Trophoblast cell (in vitro differentiated cells and primary cell): ENCODE data around the gene CCN6.

Experiments
- DNase-seq, 2 donors: peaks; one replicate each; pipeline ENCODE4 v3.0.0-alpha.2; 2016
- H2AFZ ChIP-seq: 2 replicates; pipeline ENCODE4 v1.6.1; 2013; ENCODE audit warnings: low read length, moderate library complexity, mild to moderate bottlenecking; ENCODE audit not compliant: insufficient read depth, poor library complexity
- H2AK5ac ChIP-seq: 2 replicates; pipeline ENCODE4 v1.6.1; 2013; ENCODE audit warnings: mild to moderate bottlenecking, low read length
- H2BK120ac ChIP-seq: 2 replicates; pipeline ENCODE4 v1.6.1; 2013; ENCODE audit warnings: low read length, mild to moderate bottlenecking, moderate library complexity; ENCODE audit not compliant: insufficient read depth, poor library complexity
- H2BK12ac ChIP-seq: 2 replicates; pipeline ENCODE4 v1.6.1; 2013; ENCODE audit warnings: mild to moderate bottlenecking, low read length, moderate library complexity
- H2BK5ac ChIP-seq: 2 replicates; pipeline ENCODE4 v1.6.1; 2013; ENCODE audit warnings: low read length, low read depth, moderate library complexity, mild to moderate bottlenecking; ENCODE audit not compliant: poor library complexity
- H3K14ac ChIP-seq: 2 replicates; pipeline ENCODE4 v1.6.1; 2013; ENCODE audit warnings: mild to moderate bottlenecking, low read length
- H3K18ac ChIP-seq: 2 replicates; pipeline ENCODE4 v1.6.1; 2013; ENCODE audit warnings: mild to moderate bottlenecking, low read length
- H3K23ac ChIP-seq: 2 replicates; pipeline ENCODE4 v1.6.1; 2013; ENCODE audit warnings: low read length
- H3K27ac ChIP-seq: 2 replicates; pipeline ENCODE4 v1.5.1; 2013; ENCODE audit warnings: low read depth, mild to moderate bottlenecking, inconsistent platforms, low read length, moderate library complexity
- H3K27me3 ChIP-seq: 2 replicates; pipeline ENCODE4 v1.6.1; 2013; ENCODE audit warnings: inconsistent platforms, mild to moderate bottlenecking, low read length, moderate library complexity; ENCODE audit not compliant: insufficient read depth
- H3K36me3 ChIP-seq, 2 experiments: 1 replicate in 1 of 2; 2 replicates in 1 of 2; pipeline ENCODE4 v1.6.1; 2013; ENCODE audit warnings: low read length in 2 of 2, mild to moderate bottlenecking in 2 of 2, moderate library complexity in 1 of 2; ENCODE audit not compliant: insufficient read depth in 2 of 2, control insufficient read depth in 1 of 2
- H3K4ac ChIP-seq: 2 replicates; pipeline ENCODE4 v1.6.1; 2013; ENCODE audit warnings: low read depth, mild to moderate bottlenecking, low read length, moderate library complexity
- H3K4me1 ChIP-seq, 2 experiments: 1 replicate in 1 of 2; 2 replicates in 1 of 2; pipeline ENCODE4 v1.6.1; 2013; ENCODE audit warnings: low read length in 2 of 2, mild to moderate bottlenecking in 2 of 2, moderate library complexity in 1 of 2; ENCODE audit not compliant: insufficient read depth in 2 of 2, control insufficient read depth in 1 of 2
- H3K4me2 ChIP-seq: 2 replicates; pipeline ENCODE4 v1.6.1; 2013; ENCODE audit warnings: inconsistent platforms, mild to moderate bottlenecking, low read length, moderate library complexity
- H3K4me3 ChIP-seq: 2 replicates; pipeline ENCODE4 v1.5.1; 2013; ENCODE audit warnings: mild to moderate bottlenecking, low read depth, low read length, inconsistent platforms
- H3K79me1 ChIP-seq: one replicate; pipeline ENCODE4 v1.6.1; 2013; ENCODE audit warnings: low read length
- H3K79me2 ChIP-seq: 2 replicates; pipeline ENCODE4 v1.6.1; 2013; ENCODE audit warnings: low read length, mild to moderate bottlenecking; ENCODE audit not compliant: control insufficient read depth, insufficient read depth, poor library complexity
- H3K9ac ChIP-seq: 2 replicates; pipeline ENCODE4 v1.6.1; 2013; ENCODE audit warnings: mild to moderate bottlenecking, low read length
- H3K9me3 ChIP-seq: 2 replicates; pipeline ENCODE4 v1.6.1; 2013; ENCODE audit warnings: low read depth, mild to moderate bottlenecking, control low read depth, inconsistent platforms, low read length; ENCODE audit not compliant: insufficient read depth
- H4K12ac ChIP-seq: 2 replicates; pipeline ENCODE4 v1.6.1; 2013; ENCODE audit warnings: low read depth, mild to moderate bottlenecking, low read length, moderate library complexity
- H4K8ac ChIP-seq: 2 replicates; pipeline ENCODE4 v1.6.1; 2013; ENCODE audit warnings: low read depth, mild to moderate bottlenecking, low read length, moderate library complexity
- H4K91ac ChIP-seq: one replicate; pipeline ENCODE4 v1.6.1; 2013; ENCODE audit warnings: low read depth, mild to moderate bottlenecking, low read length, moderate library complexity
- WGBS: extraction: QIAGEN DNeasy Blood & Tissue Kit; methylation state at CpG from one replicate; pipeline ENCODE4 v1.1.7; 2013; ENCODE audit warnings: missing lambda C conversion rate; ENCODE audit not compliant: insufficient read length, insufficient coverage; ENCODE audit errors: extremely low coverage; 5-methylcytosine and 5-hydroxymethylcytosine counted together

The CCN6 gene

GRCh38 chr6:112032728-112033127, 21.2 kb upstream of the CCN6 start:
- no peaks in the 10 kb centered on the region for H3K4me1 ChIP-seq
- H3K79me1 ChIP-seq = no peaks in the 10 kb centered on the region
- no peaks in the 10 kb centered on the region for H3K9me3 ChIP-seq
- WGBS = no CpG with 5 or more reads among the region's 6 CpGs
- H3K4ac ChIP-seq = no peak overlapping the region
- H3K4me3 ChIP-seq = no peak overlapping the region
- no peak overlapping the region for H3K23ac ChIP-seq
- no peaks in the 10 kb centered on the region for H3K27me3 ChIP-seq
- no peak overlapping the region for H3K9ac ChIP-seq
- H4K91ac ChIP-seq = no peak overlapping the region
- no peak overlapping the region for H4K8ac ChIP-seq
- no peak overlapping the region for H3K27ac ChIP-seq
- H4K12ac ChIP-seq = no peak overlapping the region
- no peak overlapping the region for H3K14ac ChIP-seq
- H2BK12ac ChIP-seq = no peak overlapping the region
- H2BK120ac ChIP-seq = no peak overlapping the region
- H3K18ac ChIP-seq = no peak overlapping the region
- H2AK5ac ChIP-seq = no peak overlapping the region
- DNase-seq = no peak
- no peak overlapping the region for H2BK5ac ChIP-seq
- no peak overlapping the region for H3K4me2 ChIP-seq
- no peaks in the 10 kb centered on the region for H3K79me2 ChIP-seq
- no peaks in the 10 kb centered on the region for H3K36me3 ChIP-seq
- H2AFZ ChIP-seq = no peak overlapping the region

DNA sequence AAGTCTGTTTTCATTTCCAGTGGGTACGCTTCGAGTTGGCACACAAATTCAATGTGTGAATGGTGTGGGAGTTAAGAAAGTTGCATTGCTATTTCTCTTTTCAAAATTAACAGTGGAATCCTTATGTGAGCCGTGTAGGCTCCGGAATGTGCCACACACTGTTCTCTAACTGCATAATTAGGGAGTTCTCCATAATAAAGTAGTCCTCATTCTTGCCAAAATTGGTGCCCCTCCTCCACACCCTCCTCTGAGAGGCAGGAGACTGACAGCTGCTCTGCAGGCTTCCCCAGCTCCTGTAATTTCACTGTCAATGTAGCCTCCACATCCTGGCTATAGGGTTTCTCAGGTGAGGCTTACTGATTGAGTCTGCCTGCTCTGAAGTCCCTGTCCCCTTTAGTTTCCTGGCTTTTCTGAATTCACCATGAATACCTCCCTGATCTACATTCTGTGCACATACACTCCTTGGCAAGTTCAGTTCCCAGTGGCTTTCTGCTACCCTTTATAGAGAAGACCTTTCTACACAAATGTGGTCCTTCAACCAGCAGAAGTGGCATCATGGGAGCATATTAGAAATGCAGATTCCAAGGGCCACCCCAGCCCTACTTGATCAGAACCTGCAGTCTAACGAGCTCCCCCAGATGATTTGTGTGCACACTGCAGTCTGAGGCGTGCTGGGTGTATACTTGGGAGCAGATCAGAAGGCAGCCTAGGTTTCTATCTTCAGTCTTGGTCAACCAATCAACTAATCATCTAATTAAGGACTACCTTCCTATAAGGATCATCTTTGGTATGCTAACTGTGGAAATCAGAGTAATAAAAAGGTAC, 19.9 kb upstream of the CCN6 start:
- no peak overlapping the region for H2BK5ac ChIP-seq
- no peak overlapping the region for H3K27ac ChIP-seq
- H3K79me2 ChIP-seq = no peaks in the 10 kb centered on the region
- H4K8ac ChIP-seq = no peak overlapping the region
- no peak overlapping the region for H2BK120ac ChIP-seq
- no peak overlapping the region for H4K91ac ChIP-seq
- no peak overlapping the region for H3K4ac ChIP-seq
- H4K12ac ChIP-seq = no peak overlapping the region
- H3K79me1 ChIP-seq = no peaks in the 10 kb centered on the region
- H2AK5ac ChIP-seq = no peak overlapping the region
- no peak for DNase-seq
- no peak overlapping the region for H3K9ac ChIP-seq
- H3K27me3 ChIP-seq = no peaks in the 10 kb centered on the region
- no peak overlapping the region for H3K18ac ChIP-seq
- H3K4me1 ChIP-seq = peaks cover 3 to 5% of the 10 kb centered on the region in 2 experiments
- H3K14ac ChIP-seq = no peak overlapping the region
- H3K4me3 ChIP-seq = no peak overlapping the region
- no peak overlapping the region for H3K23ac ChIP-seq
- no peak overlapping the region for H3K4me2 ChIP-seq
- WGBS = no CpG with 5 or more reads among the region's 6 CpGs
- no peaks in the 10 kb centered on the region for H3K9me3 ChIP-seq
- H2BK12ac ChIP-seq = no peak overlapping the region
- no peak overlapping the region for H2AFZ ChIP-seq
- H3K36me3 ChIP-seq = no peaks in the 10 kb centered on the region

GRCh38 chr6:112034616-112034995, 19.3 kb upstream of the CCN6 start:
- H3K18ac ChIP-seq = no peak overlapping the region
- no peak overlapping the region for H3K4me3 ChIP-seq
- H3K9me3 ChIP-seq = no peaks in the 10 kb centered on the region
- H3K4ac ChIP-seq = no peak overlapping the region
- H3K4me2 ChIP-seq = no peak overlapping the region
- no peak overlapping the region for H2BK120ac ChIP-seq
- no peaks in the 10 kb centered on the region for H3K27me3 ChIP-seq
- H3K36me3 ChIP-seq = no peaks in the 10 kb centered on the region
- H4K8ac ChIP-seq = no peak overlapping the region
- H3K9ac ChIP-seq = no peak overlapping the region
- no peak overlapping the region for H2AFZ ChIP-seq
- no peaks in the 10 kb centered on the region for H3K79me2 ChIP-seq
- H3K27ac ChIP-seq = no peak overlapping the region
- no peak overlapping the region for H4K12ac ChIP-seq
- DNase-seq = no peak
- H3K4me1 ChIP-seq = peaks cover 7 to 11% of the 10 kb centered on the region in 2 experiments
- H2AK5ac ChIP-seq = no peak overlapping the region
- H3K23ac ChIP-seq = no peak overlapping the region
- no peak overlapping the region for H2BK5ac ChIP-seq
- WGBS = no CpG with 5 or more reads among the region's 4 CpGs
- no peak overlapping the region for H4K91ac ChIP-seq
- no peak overlapping the region for H2BK12ac ChIP-seq
- no peaks in the 10 kb centered on the region for H3K79me1 ChIP-seq
- no peak overlapping the region for H3K14ac ChIP-seq

DNA sequence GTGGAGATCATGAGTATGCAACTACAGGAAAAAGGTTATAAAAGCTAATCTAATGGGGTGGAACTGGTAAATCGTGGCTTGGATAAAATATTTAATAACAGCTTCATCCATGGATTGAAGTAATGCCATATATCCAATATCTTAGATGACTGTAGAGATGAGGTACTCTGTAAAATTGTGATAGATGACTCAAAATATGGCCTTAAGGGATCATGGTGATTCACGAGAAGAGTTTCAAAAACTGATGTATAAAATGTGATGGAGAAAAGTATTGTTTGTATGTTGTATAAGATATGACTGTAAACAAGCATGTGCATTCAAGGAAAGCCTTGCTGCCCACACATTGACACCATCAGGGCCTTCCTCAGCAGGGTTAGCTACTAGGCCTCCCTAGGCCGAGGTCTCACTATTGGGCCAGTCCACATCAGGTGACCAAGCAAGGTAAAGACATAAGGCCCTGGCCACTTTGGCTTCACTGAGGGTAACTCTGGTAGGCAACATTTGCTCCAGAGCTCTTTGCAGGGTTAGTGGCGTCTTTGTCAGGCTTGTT, 17.7 kb upstream of the CCN6 start:
- H2AK5ac ChIP-seq = no peak overlapping the region
- H2AFZ ChIP-seq = no peak overlapping the region
- no peak overlapping the region for H3K23ac ChIP-seq
- no peak for DNase-seq
- H3K4ac ChIP-seq = no peak overlapping the region
- no peaks in the 10 kb centered on the region for H3K79me1 ChIP-seq
- H4K8ac ChIP-seq = no peak overlapping the region
- H3K27me3 ChIP-seq = no peaks in the 10 kb centered on the region
- H2BK5ac ChIP-seq = no peak overlapping the region
- H3K18ac ChIP-seq = no peak overlapping the region
- no peak overlapping the region for H3K4me2 ChIP-seq
- H3K36me3 ChIP-seq = no peaks in the 10 kb centered on the region
- no peak overlapping the region for H3K14ac ChIP-seq
- H3K4me1 ChIP-seq = peaks cover 7 to 14% of the 10 kb centered on the region in 2 experiments
- no peaks in the 10 kb centered on the region for H3K9me3 ChIP-seq
- H3K79me2 ChIP-seq = no peaks in the 10 kb centered on the region
- H2BK120ac ChIP-seq = no peak overlapping the region
- H3K4me3 ChIP-seq = no peak overlapping the region
- no CpG with 5 or more reads among the region's 4 CpGs for WGBS
- H3K9ac ChIP-seq = no peak overlapping the region
- no peak overlapping the region for H3K27ac ChIP-seq
- no peak overlapping the region for H4K91ac ChIP-seq
- H4K12ac ChIP-seq = no peak overlapping the region
- H2BK12ac ChIP-seq = no peak overlapping the region
